ENCODE results near the gene GPC6. TPM values are rescaled to one million over a fixed set of nuclear protein-coding genes. Genes with fewer than 3 reads are reported as not detected.

GPC6 gene
- total RNA-seq, 1 donor from 2014 or later, result 42.9 TPM

DNA sequence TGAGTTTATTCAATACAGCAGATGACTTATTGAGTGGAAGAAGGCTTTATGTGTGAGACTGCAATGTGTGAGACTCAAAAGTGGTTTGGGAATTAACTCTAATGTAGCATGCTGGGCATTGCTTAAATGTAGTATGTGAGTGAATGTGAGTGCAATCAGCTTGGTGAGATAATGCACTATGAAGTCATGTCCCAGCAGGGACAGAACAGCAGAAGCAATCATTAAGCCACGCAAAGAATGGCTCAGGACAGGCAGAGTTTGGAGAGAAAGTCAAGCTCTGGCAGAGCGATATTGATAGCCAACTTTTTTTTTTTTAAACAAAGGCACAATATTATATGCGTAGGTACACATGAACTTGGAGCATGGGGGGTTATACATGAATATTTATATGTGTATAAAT lies 597.7 kb downstream of the GPC6 start:
- no peak overlapping the region for H3K27ac ChIP-seq
- Mint-ChIP-seq H3K36me3 (no peaks in the 10 kb centered on the region), H3K9me3 (no peaks in the 10 kb centered on the region)

GRCh38 chr13:93834051-93834450 lies 607.4 kb downstream of the GPC6 start:
- H3K4me3 Mint-ChIP-seq, result no peak overlapping the region
- H3K9me3 Mint-ChIP-seq, result no peaks in the 10 kb centered on the region
- Histone ChIP-seq H3K36me3 (no peaks in the 10 kb centered on the region), H3K27ac (no peak overlapping the region), H4K20me1 (ENCODE audit: low read depth) (no peaks in the 10 kb centered on the region), H3K9me3 (ENCODE audit: low read depth) (no peaks in the 10 kb centered on the region), H3K9ac (no peak overlapping the region), H3K4me2 (no peak overlapping the region), H3K27me3 (no peaks in the 10 kb centered on the region), H3K4me3 (no peak overlapping the region), H3K4me1 (no peaks in the 10 kb centered on the region), H3F3A (ENCODE audit: low read depth) (no peaks in the 10 kb centered on the region), H3K79me2 (ENCODE audit: low read depth) (no peaks in the 10 kb centered on the region), H2AFZ (replicated peaks) (no peak overlapping the region)
- H3K27me3 Mint-ChIP-seq (ENCODE audit: insufficient read depth, low read depth), result no peaks in the 10 kb centered on the region
- H3K4me1 Mint-ChIP-seq, result no peaks in the 10 kb centered on the region
- H3K36me3 Mint-ChIP-seq, result no peaks in the 10 kb centered on the region
- DNase-seq (ENCODE audit: low spot score), result no peak
- TF ChIP-seq EZH2 (IDR thresholded peaks at IDR 0.05) (no peak), EZH2phosphoT487 (IDR thresholded peaks at IDR 0.05) (no peak), CTCF (IDR thresholded peaks at IDR 0.05) (no peak)
- H3K27ac Mint-ChIP-seq, result no peak overlapping the region

More for the DNA sequence above, 597.7 kb downstream of the GPC6 start:
- Mint-ChIP-seq H3K27ac (no peak overlapping the region), H3K4me3 (no peak overlapping the region), H3K4me1 (peaks cover 5% of the 10 kb centered on the region), H3K27me3 (ENCODE audit: insufficient read depth, low read depth) (no peaks in the 10 kb centered on the region)
- H3K27me3 ChIP-seq, result no peaks in the 10 kb centered on the region
- H3K79me2 ChIP-seq (ENCODE audit: low read depth), result no peaks in the 10 kb centered on the region
- H2AFZ ChIP-seq (replicated peaks), result no peak overlapping the region
- no peak overlapping the region for H3K9ac ChIP-seq
- no peak overlapping the region for H3K4me2 ChIP-seq
- DNase-seq (ENCODE audit: low spot score), result no peak
- TF ChIP-seq EZH2phosphoT487 (IDR thresholded peaks at IDR 0.05), result no peak
- H3K4me3 ChIP-seq, result no peak overlapping the region
- H3K4me1 ChIP-seq, result no peaks in the 10 kb centered on the region
- H3F3A ChIP-seq (ENCODE audit: low read depth), result no peaks in the 10 kb centered on the region
- H3K36me3 ChIP-seq, result no peaks in the 10 kb centered on the region
- no peaks in the 10 kb centered on the region for H4K20me1 ChIP-seq (ENCODE audit: low read depth)
- H3K9me3 ChIP-seq (ENCODE audit: low read depth), result no peaks in the 10 kb centered on the region

GRCh38 chr13:93843082-93843481 lies 616.5 kb downstream of the GPC6 start:
- Histone ChIP-seq H4K20me1 (ENCODE audit: low read depth) (no peaks in the 10 kb centered on the region), H3K27ac (no peak overlapping the region), H3K4me1 (no peaks in the 10 kb centered on the region), H3F3A (ENCODE audit: low read depth) (no peaks in the 10 kb centered on the region), H3K27me3 (no peaks in the 10 kb centered on the region), H3K79me2 (ENCODE audit: low read depth) (no peaks in the 10 kb centered on the region), H3K4me2 (no peak overlapping the region), H3K36me3 (no peaks in the 10 kb centered on the region), H3K9ac (no peak overlapping the region), H3K4me3 (no peak overlapping the region), H3K9me3 (ENCODE audit: low read depth) (no peaks in the 10 kb centered on the region), H2AFZ (replicated peaks) (no peak overlapping the region)
- Mint-ChIP-seq H3K9me3 (no peaks in the 10 kb centered on the region), H3K36me3 (no peaks in the 10 kb centered on the region), H3K4me3 (no peak overlapping the region), H3K4me1 (no peaks in the 10 kb centered on the region), H3K27me3 (ENCODE audit: insufficient read depth, low read depth) (no peaks in the 10 kb centered on the region), H3K27ac (no peak overlapping the region)
- DNase-seq (ENCODE audit: low spot score), result no peak
- no peak for TF ChIP-seq EZH2phosphoT487 (IDR thresholded peaks at IDR 0.05)
- no peak for TF ChIP-seq CTCF (IDR thresholded peaks at IDR 0.05)
- TF ChIP-seq EZH2 (IDR thresholded peaks at IDR 0.05), result no peak

DNA sequence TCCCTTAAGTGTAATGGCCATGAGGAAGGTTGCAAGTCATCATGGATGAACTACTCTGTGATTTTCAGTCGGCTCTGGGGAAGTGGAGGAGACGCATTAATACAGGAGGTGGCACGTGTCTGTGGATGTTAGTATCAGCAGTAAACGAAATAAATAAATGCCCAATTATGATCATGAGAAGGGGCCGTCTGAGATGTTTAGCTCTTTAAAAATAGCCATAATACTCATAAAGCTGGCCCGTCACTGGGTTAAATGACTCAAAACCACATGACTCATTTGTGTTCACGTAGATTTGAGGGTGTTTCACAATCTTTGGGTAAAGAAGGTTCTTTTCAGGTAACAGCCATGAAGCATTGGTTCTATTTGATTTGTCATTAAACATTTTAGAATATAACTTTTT lies 620.6 kb downstream of the GPC6 start:
- TF ChIP-seq CTCF (IDR thresholded peaks at IDR 0.05) (no peak), EZH2phosphoT487 (IDR thresholded peaks at IDR 0.05) (no peak), EZH2 (IDR thresholded peaks at IDR 0.05) (no peak)
- H3K9me3 Mint-ChIP-seq, result no peaks in the 10 kb centered on the region
- H3K4me1 ChIP-seq, result no peaks in the 10 kb centered on the region
- H3K4me1 Mint-ChIP-seq, result no peaks in the 10 kb centered on the region
- no peaks in the 10 kb centered on the region for H3K36me3 Mint-ChIP-seq
- H3K9me3 ChIP-seq (ENCODE audit: low read depth), result no peaks in the 10 kb centered on the region
- no peaks in the 10 kb centered on the region for H3K27me3 Mint-ChIP-seq (ENCODE audit: insufficient read depth, low read depth)
- no peak overlapping the region for H3K27ac Mint-ChIP-seq
- H3K27me3 ChIP-seq, result no peaks in the 10 kb centered on the region
- H3K4me3 Mint-ChIP-seq, result no peak overlapping the region
- no peak overlapping the region for H3K27ac ChIP-seq
- no peak overlapping the region for H2AFZ ChIP-seq (replicated peaks)
- H3K4me2 ChIP-seq, result no peak overlapping the region
- no peak overlapping the region for H3K4me3 ChIP-seq
- H4K20me1 ChIP-seq (ENCODE audit: low read depth), result no peaks in the 10 kb centered on the region
- no peaks in the 10 kb centered on the region for H3F3A ChIP-seq (ENCODE audit: low read depth)
- DNase-seq (ENCODE audit: low spot score), result no peak
- H3K36me3 ChIP-seq, result no peaks in the 10 kb centered on the region
- H3K79me2 ChIP-seq (ENCODE audit: low read depth), result no peaks in the 10 kb centered on the region
- no peak overlapping the region for H3K9ac ChIP-seq

Data from neural progenitor cell (in vitro differentiated cells).